ENCODE results near the gene TTYH3. TPM values are rescaled to one million over a fixed set of nuclear protein-coding genes. Genes with fewer than 3 reads are reported as not detected.
A peak's percentile ranks its signal among the peaks of the same experiment; 100 is the strongest.

The TTYH3 gene
- total RNA-seq, 2 donors from 2014 or later = 145 to 152 TPM

GRCh38 chr7:2684501-2684900, 52.7 kb downstream of the TTYH3 start:
- no peaks in the 10 kb centered on the region for H3K36me3 Mint-ChIP-seq (ENCODE audit: low read depth)
- TF ChIP-seq CTCF (conservative IDR thresholded peaks at IDR 0.05) = no peak
- H3K27ac Mint-ChIP-seq = no peak overlapping the region
- H3K27me3 Mint-ChIP-seq (ENCODE audit: insufficient read depth) = peaks cover 30% of the 10 kb centered on the region
- no peak for DNase-seq
- peaks cover 2% of the 10 kb centered on the region for H3K9me3 Mint-ChIP-seq
- H3K4me3 Mint-ChIP-seq = no peak overlapping the region
- Histone ChIP-seq H3K36me3 (ENCODE audit: control insufficient read depth, insufficient read depth, low read length) (no peaks in the 10 kb centered on the region), H3K27me3 (ENCODE audit: control insufficient read depth, insufficient read depth, low read length, poor library complexity, severe bottlenecking) (peaks cover 37% of the 10 kb centered on the region), H3K9ac (ENCODE audit: extremely low read depth, low read length, poor library complexity, severe bottlenecking) (no peak overlapping the region), H3K4me1 (ENCODE audit: control insufficient read depth, insufficient read depth, low read length) (no peaks in the 10 kb centered on the region), H3K4me3 (ENCODE audit: low read length) (no peak overlapping the region), H3K27ac (ENCODE audit: low read depth, low read length) (no peak overlapping the region), H3K9me3 (ENCODE audit: control insufficient read depth, low read length) (no peaks in the 10 kb centered on the region)
- peaks cover 6% of the 10 kb centered on the region for H3K4me1 Mint-ChIP-seq
- WGBS, 2 experiments (ENCODE audit: insufficient coverage in 1 of 2, insufficient read length in 1 of 2) = 90 to 93% methylated on average over 3 to 10 of the region's 11 CpGs

GRCh38 chr7:2686101-2686500, 54.3 kb downstream of the TTYH3 start:
- H3K27ac Mint-ChIP-seq = no peak overlapping the region

DNA sequence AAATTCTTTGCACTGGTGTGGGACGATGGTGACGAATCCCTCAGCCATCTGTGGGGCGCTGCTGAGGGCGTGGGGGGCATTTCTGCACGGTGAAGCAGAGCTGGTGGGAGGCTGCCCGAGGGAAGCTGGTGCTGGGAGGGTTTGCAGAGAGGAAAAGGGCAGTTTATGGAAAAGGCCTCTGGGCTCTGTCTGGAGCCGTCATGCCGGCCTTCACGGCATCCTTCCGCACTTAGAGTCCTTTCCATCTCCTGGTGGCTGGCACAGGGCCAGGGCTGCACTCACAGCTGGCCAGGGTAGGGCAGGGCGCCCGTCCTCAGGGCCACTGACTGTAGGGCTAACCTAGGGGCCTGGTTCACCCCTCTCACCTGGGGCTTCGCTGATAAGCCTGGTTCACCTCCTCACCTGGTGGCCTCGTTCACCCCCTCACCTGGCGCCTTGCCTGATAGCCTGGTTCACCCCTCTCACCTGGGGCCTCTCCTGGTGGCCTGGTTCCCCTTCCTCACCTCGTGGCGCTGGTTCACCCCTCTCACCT, 55.6 kb downstream of the TTYH3 start:
- 79 to 85% methylated on average over 13 to 17 of the region's 17 CpGs for WGBS, 2 experiments (ENCODE audit: insufficient coverage in 1 of 2, insufficient read length in 1 of 2)
- H3K27me3 ChIP-seq (ENCODE audit: control insufficient read depth, insufficient read depth, low read length, poor library complexity, severe bottlenecking) = peaks cover 43% of the 10 kb centered on the region

More at GRCh38 chr7:2686101-2686500, 54.3 kb downstream of the TTYH3 start:
- H3K4me3 ChIP-seq (ENCODE audit: low read length) = no peak overlapping the region
- WGBS, 2 experiments (ENCODE audit: insufficient coverage in 1 of 2, insufficient read length in 1 of 2) = 95 to 99% methylated on average over 11 to 14 of the region's 14 CpGs
- H3K4me3 Mint-ChIP-seq = no peak overlapping the region
- no peak for DNase-seq
- H3K36me3 ChIP-seq (ENCODE audit: control insufficient read depth, insufficient read depth, low read length) = no peaks in the 10 kb centered on the region
- TF ChIP-seq CTCF (conservative IDR thresholded peaks at IDR 0.05) = no peak
- no peaks in the 10 kb centered on the region for H3K36me3 Mint-ChIP-seq (ENCODE audit: low read depth)
- peaks cover 39% of the 10 kb centered on the region for H3K27me3 Mint-ChIP-seq (ENCODE audit: insufficient read depth)
- peaks cover 6% of the 10 kb centered on the region for H3K4me1 Mint-ChIP-seq
- no peak overlapping the region for H3K9ac ChIP-seq (ENCODE audit: extremely low read depth, low read length, poor library complexity, severe bottlenecking)
- H3K9me3 ChIP-seq (ENCODE audit: control insufficient read depth, low read length) = no peaks in the 10 kb centered on the region
- H3K27ac ChIP-seq (ENCODE audit: low read depth, low read length) = no peak overlapping the region
- H3K4me1 ChIP-seq (ENCODE audit: control insufficient read depth, insufficient read depth, low read length) = no peaks in the 10 kb centered on the region
- peaks cover 43% of the 10 kb centered on the region for H3K27me3 ChIP-seq (ENCODE audit: control insufficient read depth, insufficient read depth, low read length, poor library complexity, severe bottlenecking)
- H3K9me3 Mint-ChIP-seq = peaks cover 2% of the 10 kb centered on the region

More for the DNA sequence above, 55.6 kb downstream of the TTYH3 start:
- Histone ChIP-seq H3K9ac (ENCODE audit: extremely low read depth, low read length, poor library complexity, severe bottlenecking) (no peak overlapping the region), H3K4me3 (ENCODE audit: low read length) (no peak overlapping the region), H3K4me1 (ENCODE audit: control insufficient read depth, insufficient read depth, low read length) (no peaks in the 10 kb centered on the region), H3K27ac (ENCODE audit: low read depth, low read length) (no peak overlapping the region), H3K9me3 (ENCODE audit: control insufficient read depth, low read length) (no peaks in the 10 kb centered on the region), H3K36me3 (ENCODE audit: control insufficient read depth, insufficient read depth, low read length) (no peaks in the 10 kb centered on the region)
- peaks cover 2% of the 10 kb centered on the region for H3K9me3 Mint-ChIP-seq
- H3K27ac Mint-ChIP-seq = no peak overlapping the region
- no peaks in the 10 kb centered on the region for H3K36me3 Mint-ChIP-seq (ENCODE audit: low read depth)
- peaks cover 6% of the 10 kb centered on the region for H3K4me1 Mint-ChIP-seq
- TF ChIP-seq CTCF (conservative IDR thresholded peaks at IDR 0.05) = no peak
- DNase-seq = no peak
- peaks cover 41% of the 10 kb centered on the region for H3K27me3 Mint-ChIP-seq (ENCODE audit: insufficient read depth)
- peak overlapping the region; percentile 28 for H3K4me3 Mint-ChIP-seq

Measured in endodermal cell (in vitro differentiated cells).